Smooth muscle cell (in vitro differentiated cells): ENCODE data around the gene MEAF6. TPM values are rescaled to one million over a fixed set of nuclear protein-coding genes. Genes with fewer than 3 reads are reported as not detected.

Source experiments
- microRNA-seq: library from miRNA; unstranded; fragments of <30 nt; microRNA quantifications from one replicate; pipeline ENCODE4, GENCODE V29; 2016; ENCODE audit warnings: borderline number of aligned reads
- polyA plus RNA-seq: library from polyadenylated mRNA; unstranded; fragments of >200 nt; fragmentation: Nextera tagmentation; extraction: Ambion mirVana; gene quantifications from 2 replicates; pipeline ENCODE4 v1.2.1, GENCODE V29; 2016
- small RNA-seq: library from RNA; depleted of rRNA; stranded (forward); fragments of <200 nt; gene quantifications from one replicate; pipeline ENCODE3, GENCODE V24; 2014
- total RNA-seq: library from RNA; depleted of rRNA; stranded (reverse); fragments of >200 nt; gene quantifications from 2 replicates; pipeline ENCODE4 v1.2.3, GENCODE V29; 2014

Gene MEAF6
- total and polyA plus RNA-seq, 2 experiments from 2014 or later: 58.8 to 87.6 TPM

Small RNAs within 50 kb of the gene (microRNA-seq; reads per million reads assigned to microRNA genes)
- gene MIR5581 (not detected), gene MIR6732 (5.8 reads per million, percentile 2 among the genes with 10 or more reads in this experiment)

Small RNAs within 50 kb of the gene (small RNA-seq; reads per million reads assigned to genes)
- gene AL034379.1: not detected
- not detected for gene MIR5581

Other genes with a start within 250 kb of the MEAF6 start
- 13.2 and 21.3 TPM in 2 replicates for gene ZC3H12A, start 40.2 kb downstream of the MEAF6 start, total RNA-seq
- 29.6 and 35.8 TPM in 2 replicates for gene ZC3H12A, start 40.2 kb downstream of the MEAF6 start, polyA plus RNA-seq
- gene SNIP1, start 39.5 kb upstream of the MEAF6 start, total RNA-seq: 20.0 and 37.1 TPM in 2 replicates
- gene SNIP1, start 39.5 kb upstream of the MEAF6 start, polyA plus RNA-seq: 7.4 and 7.9 TPM in 2 replicates
- 3.4 and 8.4 TPM in 2 replicates for gene DNALI1, start 42.2 kb upstream of the MEAF6 start, total RNA-seq
- gene DNALI1, start 42.2 kb upstream of the MEAF6 start, polyA plus RNA-seq: 7.2 and 12.3 TPM in 2 replicates
- gene GNL2, start 81.2 kb upstream of the MEAF6 start, total RNA-seq: 57.4 and 64.7 TPM in 2 replicates
- 61.2 and 63.8 TPM in 2 replicates for gene GNL2, start 81.2 kb upstream of the MEAF6 start, polyA plus RNA-seq
- gene RSPO1, start 120.1 kb upstream of the MEAF6 start, total RNA-seq: not detected in 2 replicates
- not detected in 2 replicates for gene RSPO1, start 120.1 kb upstream of the MEAF6 start, polyA plus RNA-seq
- gene CDCA8, start 177.8 kb upstream of the MEAF6 start, total RNA-seq: 2.4 and 5.4 TPM in 2 replicates
- gene CDCA8, start 177.8 kb upstream of the MEAF6 start, polyA plus RNA-seq: 9.9 and 12.4 TPM in 2 replicates